Mesenchymal stem cell (in vitro differentiated cells and primary cell): Measurements from ENCODE around the gene RTRAF.

Source experiments
- DNase-seq: peaks from one replicate; pipeline ENCODE4 v3.0.0-alpha.2; 2013
- H2AFZ ChIP-seq: one replicate; pipeline ENCODE4 v1.6.1; 2013; ENCODE audit warnings: low read depth, mild to moderate bottlenecking, control low read depth, inconsistent platforms, low read length, moderate library complexity
- H2AK5ac ChIP-seq: 2 replicates; pipeline ENCODE4 v1.6.1; 2013; ENCODE audit warnings: low read length, moderate library complexity, mild to moderate bottlenecking, inconsistent platforms; ENCODE audit not compliant: severe bottlenecking
- H2BK120ac ChIP-seq: one replicate; pipeline ENCODE4 v1.6.1; 2013; ENCODE audit warnings: low read depth, mild to moderate bottlenecking, inconsistent platforms, low read length, moderate library complexity
- H2BK12ac ChIP-seq, 2 experiments: one replicate each; pipeline ENCODE4 v1.6.1; 2013; ENCODE audit warnings: inconsistent platforms in 2 of 2, low read length in 2 of 2, mild to moderate bottlenecking in 2 of 2, moderate library complexity in 2 of 2, control low read depth in 1 of 2
- H2BK15ac ChIP-seq: one replicate; pipeline ENCODE4 v1.6.1; 2013; ENCODE audit warnings: mild to moderate bottlenecking, low read depth, inconsistent platforms; ENCODE audit not compliant: poor library complexity, severe bottlenecking
- H2BK5ac ChIP-seq: 2 replicates; pipeline ENCODE4 v1.6.1; 2013; ENCODE audit warnings: low read depth, mild to moderate bottlenecking, low read length, control low read depth, inconsistent platforms; ENCODE audit not compliant: poor library complexity, severe bottlenecking
- H3K14ac ChIP-seq, 2 experiments: one replicate each; pipeline ENCODE4 v1.6.1; 2013; ENCODE audit warnings: inconsistent platforms in 2 of 2, low read length in 2 of 2, control low read depth in 1 of 2, mild to moderate bottlenecking in 1 of 2, moderate library complexity in 1 of 2
- H3K18ac ChIP-seq, 2 experiments: one replicate each; pipeline ENCODE4 v1.6.1; 2013; ENCODE audit warnings: inconsistent platforms in 2 of 2, low read length in 2 of 2, control low read depth in 1 of 2, low read depth in 1 of 2, mild to moderate bottlenecking in 1 of 2
- H3K23ac ChIP-seq, 2 experiments: one replicate each; pipeline ENCODE4 v1.6.1; 2013; ENCODE audit warnings: inconsistent platforms in 2 of 2, low read length in 2 of 2, mild to moderate bottlenecking in 2 of 2, moderate library complexity in 2 of 2, control low read depth in 1 of 2
- H3K27ac ChIP-seq: 2 replicates; pipeline ENCODE4 v1.5.1; 2013; ENCODE audit warnings: mild to moderate bottlenecking, moderate library complexity, low read length, control low read depth, inconsistent platforms; ENCODE audit not compliant: poor library complexity, severe bottlenecking
- H3K27me3 ChIP-seq, 2 experiments: 2 replicates each; pipeline versions ENCODE4 v1.6.1 to v1.7.0; 2013; ENCODE audit warnings: low read length in 2 of 2, mild to moderate bottlenecking in 2 of 2, moderate library complexity in 2 of 2, control low read depth in 1 of 2, inconsistent platforms in 1 of 2; ENCODE audit not compliant: control insufficient read depth in 1 of 2, insufficient read depth in 1 of 2
- H3K36me3 ChIP-seq, 2 experiments: 2 replicates each; pipeline versions ENCODE4 v1.6.1 to v1.7.0; 2013; ENCODE audit warnings: low read length in 2 of 2, control low read depth in 1 of 2, inconsistent platforms in 1 of 2, low read depth in 1 of 2, mild to moderate bottlenecking in 1 of 2; ENCODE audit not compliant: insufficient read depth in 2 of 2, control insufficient read depth in 1 of 2
- H3K4ac ChIP-seq, 2 experiments: one replicate each; pipeline ENCODE4 v1.6.1; 2013; ENCODE audit warnings: inconsistent platforms in 2 of 2, low read length in 2 of 2, mild to moderate bottlenecking in 2 of 2, moderate library complexity in 2 of 2, control low read depth in 1 of 2, low read depth in 1 of 2
- H3K4me1 ChIP-seq: 2 replicates; pipeline ENCODE4 v1.6.1; 2013; ENCODE audit warnings: low read depth, low read length, control low read depth; ENCODE audit not compliant: control insufficient read depth, insufficient read depth
- H3K4me2 ChIP-seq: 2 replicates; pipeline ENCODE4 v1.6.1; 2013; ENCODE audit warnings: low read length, mild to moderate bottlenecking, inconsistent platforms; ENCODE audit not compliant: poor library complexity, severe bottlenecking
- H3K4me3 ChIP-seq, 2 experiments: 2 replicates each; pipeline versions ENCODE4 v1.5.1 to v1.7.0; 2013; ENCODE audit warnings: low read length in 2 of 2, mild to moderate bottlenecking in 2 of 2, control low read depth in 1 of 2, low read depth in 1 of 2; ENCODE audit not compliant: insufficient read depth in 1 of 2
- H3K79me1 ChIP-seq: replicated peaks from 2 replicates; pipeline ENCODE4 v1.6.1; 2013; ENCODE audit warnings: mild to moderate bottlenecking, control low read depth, low read length, inconsistent platforms; ENCODE audit not compliant: poor library complexity, severe bottlenecking
- H3K9ac ChIP-seq: 2 replicates; pipeline ENCODE4 v1.7.0; 2013; ENCODE audit warnings: mild to moderate bottlenecking, low read length, moderate library complexity
- H3K9me3 ChIP-seq: 2 replicates; pipeline ENCODE4 v1.7.0; 2013; ENCODE audit warnings: mild to moderate bottlenecking, low read length; ENCODE audit not compliant: control insufficient read depth
- H4K8ac ChIP-seq: one replicate; pipeline ENCODE4 v1.6.1; 2013; ENCODE audit warnings: inconsistent platforms, mild to moderate bottlenecking, low read length, moderate library complexity
- H4K91ac ChIP-seq: one replicate; pipeline ENCODE4 v1.6.1; 2013; ENCODE audit warnings: mild to moderate bottlenecking, low read length, inconsistent platforms
- WGBS: methylation state at CpG from one replicate; pipeline ENCODE4 v1.1.7; 2013; ENCODE audit warnings: mixed read lengths; 5-methylcytosine and 5-hydroxymethylcytosine counted together

The RTRAF gene

DNA sequence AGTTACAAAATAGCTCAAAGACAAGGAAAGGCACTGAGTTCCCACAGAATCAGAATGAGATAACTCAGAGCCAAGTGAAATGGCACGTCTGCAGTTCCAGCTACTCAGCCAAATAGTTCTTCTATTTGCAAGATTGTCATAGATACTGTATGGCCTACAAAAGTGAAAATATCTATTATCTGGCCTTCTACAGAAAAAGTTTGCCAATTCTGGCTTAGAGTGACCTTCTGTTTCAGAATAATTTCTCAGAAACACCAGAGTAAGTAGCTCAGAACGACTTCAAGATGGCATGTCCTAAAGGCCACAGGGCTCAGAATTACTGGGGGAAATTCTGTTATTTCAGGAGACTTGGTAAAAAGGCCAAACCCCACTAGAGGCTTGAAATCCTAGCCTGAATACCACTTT is 10.7 kb upstream of the RTRAF start:
- no peak overlapping the region for H2AFZ ChIP-seq
- no peak overlapping the region for H4K8ac ChIP-seq
- H2BK120ac ChIP-seq, result no peak overlapping the region
- H3K14ac ChIP-seq, result no peak overlapping the region
- H3K9me3 ChIP-seq, result no peaks in the 10 kb centered on the region
- no peak overlapping the region for H3K27ac ChIP-seq
- no peak overlapping the region for H4K91ac ChIP-seq
- H2AK5ac ChIP-seq, result no peak overlapping the region
- H3K79me1 ChIP-seq, result no peaks in the 10 kb centered on the region
- no peak overlapping the region for H3K4me3 ChIP-seq
- no peaks in the 10 kb centered on the region for H3K36me3 ChIP-seq
- peak overlapping the region; percentile 23 for H3K9ac ChIP-seq
- no peak overlapping the region for H2BK5ac ChIP-seq
- DNase-seq, result no peak
- no peak overlapping the region for H2BK12ac ChIP-seq
- H3K4ac ChIP-seq, result no peak overlapping the region
- 28% methylated on average over 2 of the region's 2 CpGs for WGBS
- H3K18ac ChIP-seq, result no peak overlapping the region
- H3K27me3 ChIP-seq, result peaks cover 6 to 35% of the 10 kb centered on the region in 2 experiments
- no peak overlapping the region for H2BK15ac ChIP-seq
- no peaks in the 10 kb centered on the region for H3K4me1 ChIP-seq
- no peak overlapping the region for H3K23ac ChIP-seq
- H3K4me2 ChIP-seq, result no peak overlapping the region

DNA sequence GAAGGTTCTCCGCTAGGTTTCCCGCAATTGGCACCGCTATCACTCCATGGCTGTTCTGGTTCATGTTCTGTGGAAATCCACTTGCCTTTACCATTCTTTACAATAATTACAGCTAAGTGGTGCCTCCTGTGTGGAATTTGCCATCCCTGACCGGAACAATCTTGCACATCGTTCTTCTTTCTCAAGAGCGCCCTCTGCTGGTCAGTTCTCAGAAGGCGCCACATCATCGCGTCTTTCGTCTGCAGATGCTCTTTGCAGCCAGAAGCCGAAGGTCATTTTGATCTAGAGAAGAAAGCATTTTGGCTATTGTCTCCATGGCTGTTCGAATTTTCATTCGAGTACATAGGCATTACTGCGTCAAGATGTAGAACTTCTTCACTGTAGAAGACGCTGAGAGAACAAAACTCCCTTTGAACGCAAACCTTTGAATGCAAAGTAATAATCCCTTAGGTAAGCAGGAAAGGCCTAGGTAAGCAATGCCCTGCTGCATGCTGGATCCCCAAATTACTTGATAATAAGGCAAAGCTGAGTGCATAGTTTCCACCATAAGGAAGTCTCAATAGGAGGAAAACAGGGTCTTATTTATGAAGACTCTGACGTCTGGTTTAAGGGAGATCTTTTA is 10.1 kb upstream of the RTRAF start:
- H2BK15ac ChIP-seq, result no peak overlapping the region
- no peaks in the 10 kb centered on the region for H3K4me1 ChIP-seq
- peaks cover 6 to 37% of the 10 kb centered on the region in 2 experiments for H3K27me3 ChIP-seq
- WGBS, result 24% methylated on average over 17 of the region's 17 CpGs
- no peak overlapping the region for H2AK5ac ChIP-seq
- no peak overlapping the region for H3K23ac ChIP-seq
- H3K36me3 ChIP-seq, result no peaks in the 10 kb centered on the region
- no peak overlapping the region for H3K14ac ChIP-seq
- H3K79me1 ChIP-seq, result no peaks in the 10 kb centered on the region
- no peak overlapping the region for H3K4me2 ChIP-seq
- H4K8ac ChIP-seq, result no peak overlapping the region
- H2BK120ac ChIP-seq, result no peak overlapping the region
- H2BK5ac ChIP-seq, result no peak overlapping the region
- H3K4me3 ChIP-seq, result no peak overlapping the region
- H3K9ac ChIP-seq, result peak overlapping the region; percentile 23
- no peak overlapping the region for H2BK12ac ChIP-seq
- H3K18ac ChIP-seq, result no peak overlapping the region
- DNase-seq, result peak; percentile 81
- H2AFZ ChIP-seq, result no peak overlapping the region
- H4K91ac ChIP-seq, result no peak overlapping the region
- H3K27ac ChIP-seq, result no peak overlapping the region
- H3K4ac ChIP-seq, result no peak overlapping the region
- H3K9me3 ChIP-seq, result no peaks in the 10 kb centered on the region

DNA sequence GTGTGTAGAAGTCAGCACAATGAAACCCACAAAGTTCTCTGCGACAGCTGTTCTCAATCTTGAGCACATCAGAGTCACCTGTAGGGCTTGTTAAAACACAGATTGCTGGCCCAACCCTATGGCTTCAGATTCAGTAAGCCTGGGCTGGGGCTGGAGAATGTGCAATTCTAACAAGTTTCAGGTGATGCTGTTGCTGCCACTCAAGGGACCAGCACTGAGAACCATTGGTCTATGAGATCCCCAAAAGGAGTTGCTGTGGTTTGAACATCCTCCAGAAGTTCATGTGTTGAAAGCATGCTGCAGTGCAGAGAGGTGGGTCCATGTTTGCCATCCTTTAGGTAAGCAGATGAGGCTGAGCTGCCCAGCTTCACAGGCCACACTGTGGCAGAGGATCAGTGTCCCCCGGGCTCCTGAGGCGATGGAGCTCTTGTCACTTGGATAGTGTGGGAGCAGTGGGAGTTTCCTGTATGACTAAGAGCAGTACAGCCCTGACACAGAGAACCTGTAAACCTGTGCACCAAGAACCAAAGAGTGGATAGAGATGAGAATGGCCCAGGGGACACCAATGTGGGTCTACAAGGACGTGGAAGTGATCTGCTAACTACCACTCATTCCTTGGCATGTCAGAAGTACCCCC is 8.0 kb upstream of the RTRAF start:
- Histone ChIP-seq H2BK15ac (no peak overlapping the region), H3K79me1 (no peaks in the 10 kb centered on the region), H4K91ac (no peak overlapping the region), H3K4me3 (no peak overlapping the region), H3K27ac (no peak overlapping the region), H3K18ac (peak overlapping the region in 1 of 2 experiments; percentile 16), H3K4me2 (no peak overlapping the region), H3K9me3 (no peaks in the 10 kb centered on the region), H2AFZ (no peak overlapping the region), H3K14ac (no peak overlapping the region), H2BK5ac (no peak overlapping the region), H3K27me3 (peaks cover 6 to 48% of the 10 kb centered on the region in 2 experiments), H3K23ac (no peak overlapping the region), H3K36me3 (no peaks in the 10 kb centered on the region), H3K9ac (no peak overlapping the region), H3K4ac (no peak overlapping the region), H2BK120ac (no peak overlapping the region), H3K4me1 (no peaks in the 10 kb centered on the region), H2BK12ac (no peak overlapping the region), H2AK5ac (no peak overlapping the region), H4K8ac (no peak overlapping the region)
- 88% methylated on average over 4 of the region's 4 CpGs for WGBS
- no peak for DNase-seq

DNA sequence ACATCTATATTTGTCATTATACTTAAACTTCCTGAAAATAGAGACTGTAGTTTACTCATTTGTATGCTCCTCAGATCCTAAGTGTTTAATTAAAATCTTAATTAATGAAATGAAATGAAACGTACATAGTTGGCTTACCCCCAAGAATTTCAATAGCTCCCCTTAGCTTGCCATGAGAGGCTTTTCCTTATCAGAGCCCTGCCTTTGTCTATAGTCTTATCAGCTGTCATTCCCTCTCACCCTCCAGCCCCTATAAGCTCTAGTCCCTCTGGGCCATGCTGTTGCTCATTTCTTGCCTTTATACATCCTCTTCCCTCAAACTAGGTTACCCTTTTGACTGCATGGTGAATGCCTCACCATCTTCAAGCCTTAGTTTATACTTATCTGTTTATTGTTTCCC is 1.1 kb upstream of the RTRAF start:
- Histone ChIP-seq H2BK5ac (no peak overlapping the region), H4K91ac (no peak overlapping the region), H3K4me2 (no peak overlapping the region), H2AFZ (no peak overlapping the region), H3K36me3 (peaks cover 7 to 24% of the 10 kb centered on the region in 2 experiments), H3K27me3 (peaks cover 0 to 16% of the 10 kb centered on the region in 2 experiments), H3K4me1 (peaks cover 4% of the 10 kb centered on the region), H2BK120ac (no peak overlapping the region), H3K4me3 (no peak overlapping the region), H3K9me3 (no peaks in the 10 kb centered on the region), H3K23ac (no peak overlapping the region), H2AK5ac (peak overlapping the region; percentile 22), H3K4ac (no peak overlapping the region), H3K79me1 (peaks cover 2% of the 10 kb centered on the region), H3K14ac (no peak overlapping the region), H3K27ac (no peak overlapping the region), H3K9ac (peak overlapping the region; percentile 91), H2BK15ac (no peak overlapping the region), H3K18ac (no peak overlapping the region), H2BK12ac (no peak overlapping the region), H4K8ac (peak overlapping the region; percentile 69)
- no peak for DNase-seq
- 93% methylated on average over 1 of the region's 1 CpG for WGBS
